ENCODE results near the gene GTF3C2.

DNA sequence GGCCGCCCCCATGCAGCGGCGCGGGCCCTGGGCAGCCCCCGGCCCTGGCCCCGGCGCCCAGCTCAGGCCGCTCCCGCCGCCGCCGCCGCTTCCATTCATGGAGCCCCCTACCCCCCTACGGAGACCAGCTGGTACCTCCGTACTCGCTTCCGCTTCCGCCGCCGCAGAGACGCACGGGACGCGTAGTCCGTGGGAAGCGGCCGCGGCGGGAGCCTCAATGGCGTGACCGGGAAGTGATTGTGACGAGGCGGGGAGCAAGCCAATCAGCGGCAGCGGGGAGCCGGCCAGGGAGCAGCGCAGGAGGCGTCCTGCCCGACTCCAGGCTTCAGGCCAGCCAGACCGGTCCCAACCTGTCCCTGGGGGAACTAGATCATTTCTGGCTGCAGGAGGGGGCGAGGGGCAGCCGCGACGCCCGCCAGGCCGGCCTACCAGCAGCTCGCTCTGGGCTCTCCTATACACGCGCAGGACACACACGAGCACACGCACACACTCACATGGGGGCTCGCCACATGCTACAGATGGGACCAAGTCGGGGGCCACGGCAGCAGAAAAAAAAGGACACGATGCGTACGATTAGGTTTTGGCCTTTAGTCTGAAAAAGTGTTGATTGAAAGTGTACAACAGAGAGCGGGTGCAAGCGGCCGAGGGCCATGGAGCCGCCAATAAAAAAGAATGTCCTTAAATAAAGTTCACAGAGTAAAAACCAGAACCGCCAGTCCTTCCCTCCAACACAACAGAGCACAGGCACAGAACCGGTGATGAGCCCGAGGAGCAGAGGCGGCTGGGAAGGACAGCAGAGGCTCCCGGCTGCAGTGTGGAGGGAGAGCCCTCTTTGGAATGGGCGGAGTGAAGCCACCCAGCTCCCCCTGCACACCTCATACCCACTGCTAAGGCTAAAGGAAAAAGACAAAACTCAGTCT, 24.3 kb upstream of the GTF3C2 start, which contains the start of gene ZNF513:
- no peak for TF ChIP-seq CTCF (conservative IDR thresholded peaks at IDR 0.05; ENCODE audit: low read depth, low read length)
- TF ChIP-seq NFE2L2 (IDR thresholded peaks at IDR 0.05; ENCODE audit: low read depth, low read length): no peak
- no peak for TF ChIP-seq ELK1 (IDR thresholded peaks at IDR 0.05; ENCODE audit: borderline replicate concordance, low read depth, low read length)
- no peak for TF ChIP-seq RAD21 (IDR thresholded peaks at IDR 0.05; ENCODE audit: low read length)
- TF ChIP-seq POLR2A (IDR thresholded peaks at IDR 0.05; ENCODE audit: low read depth, low read length): peak; percentile 46; the same call in 1 of the 2 replicates
- no peak; the same call in 1 of the 2 replicates for TF ChIP-seq MXI1 (IDR thresholded peaks at IDR 0.05; ENCODE audit: borderline replicate concordance, low read depth, low read length)
- no peak for TF ChIP-seq SMC3 (IDR thresholded peaks at IDR 0.05; ENCODE audit: low read depth, low read length)
- peak; percentile 3; the same call in 1 of the 2 replicates for TF ChIP-seq RFX5 (IDR thresholded peaks at IDR 0.05; ENCODE audit: low read depth, low read length)

All from IMR-90 (cell line).